Transverse colon (tissue), 4 donors: ENCODE measurements around the gene AP1AR. TPM values are rescaled to one million over a fixed set of nuclear protein-coding genes. Genes with fewer than 3 reads are reported as not detected.

Experiments used
- DNase-seq: peaks from one replicate; pipeline ENCODE4 v3.0.0-alpha.2; 2019
- H3K27ac ChIP-seq, 4 donors: fragments of 200-600 bp; sonication (generic); 2 replicates each; pipeline ENCODE4 v1.5.1; 2016 to 2018; ENCODE audit warnings: inconsistent platforms in 4 of 4
- H3K27me3 ChIP-seq: fragments of 200-600 bp; sonication (generic); 2 replicates; pipeline ENCODE4 v1.5.1; 2017; ENCODE audit warnings: inconsistent platforms
- H3K36me3 ChIP-seq, 4 donors: fragments of 200-600 bp; sonication (generic); 2 replicates each; pipeline ENCODE4 v1.5.1; 2017 to 2019; ENCODE audit warnings: inconsistent platforms in 4 of 4
- H3K4me1 ChIP-seq, 4 donors: fragments of 200-600 bp; sonication (generic); 2 replicates each; pipeline ENCODE4 v1.5.1; 2017 to 2020; ENCODE audit warnings: inconsistent platforms in 4 of 4
- H3K4me3 ChIP-seq, 4 donors: fragments of 200-600 bp; sonication (generic); 1 replicate in 1 of 4; 2 replicates in 3 of 4; pipeline versions ENCODE4 v1.5.1 to v1.6.1; 2017 to 2019; ENCODE audit warnings: inconsistent platforms in 4 of 4
- H3K9me3 ChIP-seq, 2 donors: fragments of 200-600 bp; sonication (generic); 2 replicates each; pipeline ENCODE4 v1.5.1; 2017 to 2019; ENCODE audit warnings: inconsistent platforms in 2 of 2
- CTCF ChIP-seq, 5 experiments: fragments of 200-600 bp in 3 of 5; fragments of 450-650 bp in 2 of 5; sonication (generic) in 3 of 5; IDR thresholded peaks; 1 replicate in 2 of 5; 2 replicates in 3 of 5; pipeline ENCODE4 v1.5.1; 2016 to 2017; ENCODE audit warnings: antibody characterized with exemption in 5 of 5, inconsistent platforms in 3 of 5, mild to moderate bottlenecking in 2 of 5, moderate library complexity in 1 of 5
- EP300 ChIP-seq: sonication (generic); formaldehyde crosslinking; IDR thresholded peaks from one replicate; pipeline ENCODE4 v1.6.1; 2017; ENCODE audit warnings: antibody characterized with exemption, low read depth
- POLR2A ChIP-seq: fragments of 450-650 bp; IDR thresholded peaks from one replicate; pipeline ENCODE4 v1.6.1; 2016; ENCODE audit warnings: antibody characterized with exemption, mild to moderate bottlenecking, moderate library complexity
- POLR2AphosphoS5 ChIP-seq, 3 donors: sonication (generic); formaldehyde crosslinking; IDR thresholded peaks; one replicate each; pipeline ENCODE4 v1.6.1; 2016; ENCODE audit warnings: antibody characterized with exemption in 3 of 3
- WGBS, 2 donors: methylation state at CpG; one replicate each; pipeline ENCODE4 v1.1.5; 2018; ENCODE audit warnings: low coverage in 1 of 2; 5-methylcytosine and 5-hydroxymethylcytosine counted together
- in situ Hi-C, 4 donors: fragments of 200-750 bp; cut with MboI; loops; one replicate each; pipeline versions ENCODE4 v1.15.0 to v1.15.1; 2017; ENCODE audit warnings: low sequenced_read_pairs in 3 of 4, low pct_ligation_motif_present in 1 of 4, low pct_unique_long_range_greater_than_20kb in 1 of 4
- intact Hi-C: fragments of 100-400 bp; cut with DNase I; formaldehyde crosslinking; loops from one replicate; pipeline ENCODE4 v1.15.1; 2023; ENCODE audit warnings: low total_unique reads
- total RNA-seq, 4 donors: library from RNA; depleted of rRNA; stranded (reverse); fragments of >200 nt; gene quantifications; one replicate each; pipeline ENCODE4 v1.1.0, GENCODE V29; 2016

AP1AR gene
- total RNA-seq, 4 donors from 2014 or later: 9.8 to 41.8 (median 38.7) TPM

- 56 to 74% methylated on average over 2 of the region's 2 CpGs for WGBS, 2 donors
- TF ChIP-seq EP300 (no peak), POLR2AphosphoS5 (IDR thresholded peaks at IDR 0.05) (no peak), POLR2A (no peak)
These were observed 21.9 kb downstream of the AP1AR start for GRCh38 chr4:112253382-112254000.

DNA sequence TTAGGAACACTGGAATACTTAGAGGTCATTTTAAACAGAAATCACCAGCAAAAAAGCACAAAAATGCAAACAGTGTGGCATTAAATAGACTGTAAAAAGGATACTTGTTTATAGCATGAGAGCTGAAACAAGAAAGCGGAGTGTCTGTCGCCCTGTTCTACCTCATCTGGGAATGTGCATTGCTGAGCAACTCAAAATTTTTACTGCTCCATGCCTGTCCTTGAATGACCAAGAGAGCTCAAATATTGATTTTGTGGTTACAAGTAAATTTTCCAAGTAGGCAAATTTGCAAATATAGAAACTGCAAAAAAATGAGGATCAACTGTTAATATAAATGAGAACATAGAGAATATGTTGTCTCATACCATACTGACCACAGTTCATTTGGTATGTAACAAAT, 25.5 kb downstream of the AP1AR start:
- intact Hi-C loops: no loop called here
- no peak for DNase-seq
- H3K27me3 ChIP-seq: no peaks in the 10 kb centered on the region
- no peaks in the 10 kb centered on the region for H3K4me1 ChIP-seq
- no peak overlapping the region for H3K4me3 ChIP-seq
- H3K9me3 ChIP-seq: no peaks in the 10 kb centered on the region
- peaks cover 0 to 19% (median 5%) of the 10 kb centered on the region in 4 donors for H3K36me3 ChIP-seq
- in situ Hi-C loops: no loop called here
- no peak overlapping the region for H3K27ac ChIP-seq
- WGBS, 2 donors: 91 to 100% methylated on average over 2 of the region's 2 CpGs
- TF ChIP-seq POLR2A (no peak), CTCF (IDR thresholded peaks at IDR 0.05) (no peak)

More at GRCh38 chr4:112253382-112254000, 21.9 kb downstream of the AP1AR start:
- no peaks in the 10 kb centered on the region for H3K9me3 ChIP-seq
- DNase-seq: no peak
- H3K4me1 ChIP-seq: peaks cover 0 to 4% (median 0%) of the 10 kb centered on the region in 4 donors
- H3K36me3 ChIP-seq: peaks cover 0 to 5% (median 0%) of the 10 kb centered on the region in 4 donors
- H3K4me3 ChIP-seq: no peak overlapping the region
- in situ Hi-C loops: no loop called here
- H3K27ac ChIP-seq: no peak overlapping the region
- no peaks in the 10 kb centered on the region for H3K27me3 ChIP-seq
- intact Hi-C loops: no loop called here

DNA sequence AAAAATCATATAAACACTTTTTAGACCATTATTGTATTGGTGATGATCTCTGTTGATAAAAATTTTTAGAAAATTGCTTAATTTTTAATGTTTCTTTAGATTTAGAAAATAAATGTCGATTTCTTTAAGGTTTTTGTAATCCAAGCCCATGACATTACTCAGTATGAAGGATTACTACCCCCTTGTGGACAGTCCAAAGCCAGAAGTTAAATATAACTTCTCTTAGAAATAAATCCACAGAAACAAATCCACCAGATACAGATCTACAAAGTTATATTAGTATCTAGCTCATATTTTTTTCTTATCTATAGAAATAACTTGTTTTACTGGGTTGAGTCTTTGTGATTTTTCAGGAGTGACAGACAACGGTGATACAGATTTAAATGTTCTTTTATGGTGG, 35.2 kb downstream of the AP1AR start:
- in situ Hi-C loops (no loop called here), intact Hi-C loops (no loop called here)
- no peak for DNase-seq
- Histone ChIP-seq H3K27me3 (no peaks in the 10 kb centered on the region), H3K4me3 (no peak overlapping the region), H3K27ac (no peak overlapping the region), H3K4me1 (no peaks in the 10 kb centered on the region), H3K9me3 (no peaks in the 10 kb centered on the region), H3K36me3 (peaks cover 0 to 22% (median 1%) of the 10 kb centered on the region in 4 donors)
- WGBS, 2 donors: 69% methylated on average over 2 of the region's 2 CpGs
- no peak for TF ChIP-seq POLR2AphosphoS5 (IDR thresholded peaks at IDR 0.05)
- peak in 4 of 5 experiments; percentile 26 to 38 (median 33) for TF ChIP-seq CTCF (IDR thresholded peaks at IDR 0.05)

DNA sequence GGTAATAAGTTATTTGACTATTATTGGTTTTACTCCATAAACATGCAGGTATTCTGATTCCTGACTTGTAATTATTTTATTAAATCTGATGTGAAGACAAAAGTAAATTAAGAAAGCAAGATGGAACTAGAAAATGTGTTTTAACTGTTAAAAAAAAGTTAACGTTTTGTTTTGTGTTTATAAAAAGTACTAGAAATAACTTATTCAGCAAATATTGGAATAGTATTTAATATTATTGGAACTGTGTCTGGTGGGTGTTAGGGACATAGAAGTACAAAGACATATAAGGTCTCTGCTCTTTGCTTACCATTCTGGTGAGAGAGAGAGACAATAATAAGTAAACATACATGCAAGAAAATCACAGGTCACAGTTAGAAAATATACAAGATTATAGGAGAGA, 38.5 kb downstream of the AP1AR start:
- Histone ChIP-seq H3K27me3 (no peaks in the 10 kb centered on the region), H3K36me3 (peaks cover 0 to 7% (median 0%) of the 10 kb centered on the region in 4 donors), H3K4me3 (no peak overlapping the region), H3K4me1 (no peaks in the 10 kb centered on the region), H3K27ac (no peak overlapping the region), H3K9me3 (no peaks in the 10 kb centered on the region)
- in situ Hi-C loops: no loop called here
- WGBS, 2 donors: 82 to 90% methylated on average over 1 of the region's 1 CpG
- TF ChIP-seq EP300: no peak
- no peak for TF ChIP-seq CTCF (IDR thresholded peaks at IDR 0.05)
- TF ChIP-seq POLR2AphosphoS5 (IDR thresholded peaks at IDR 0.05): no peak
- no peak for TF ChIP-seq POLR2A
- no peak for DNase-seq
- intact Hi-C loops: no loop called here
